ENCODE measurements around the gene APBA2. TPM values are rescaled to one million over a fixed set of nuclear protein-coding genes. Genes with fewer than 3 reads are reported as not detected.

The APBA2 gene
- total RNA-seq, 1 donor from 2014 or later = 30.0 TPM

GRCh38 chr15:29090617-29091466 lies 205.1 kb downstream of the APBA2 start:
- TF ChIP-seq CTCF (conservative IDR thresholded peaks at IDR 0.05; ENCODE audit: low read depth, low read length) = peak; percentile 83
- H3K4me3 ChIP-seq (ENCODE audit: low read depth, low read length) = no peak overlapping the region
- DNase-seq (ENCODE audit: low read depth) = no peak

GRCh38 chr15:29091666-29092065 lies 205.9 kb downstream of the APBA2 start:
- no peak overlapping the region for H3K4me3 ChIP-seq (ENCODE audit: low read depth, low read length)
- no peak for TF ChIP-seq CTCF (conservative IDR thresholded peaks at IDR 0.05; ENCODE audit: low read depth, low read length)
- no peak for DNase-seq (ENCODE audit: low read depth)

- DNase-seq (ENCODE audit: low read depth) = no peak
- H3K4me3 ChIP-seq (ENCODE audit: low read depth, low read length) = no peak overlapping the region
- no peak for TF ChIP-seq CTCF (conservative IDR thresholded peaks at IDR 0.05; ENCODE audit: low read depth, low read length)
Measured at GRCh38 chr15:29092376-29093064, 206.7 kb downstream of the APBA2 start.

- H3K4me3 ChIP-seq (ENCODE audit: low read depth, low read length) = no peak overlapping the region
- no peak for DNase-seq (ENCODE audit: low read depth)
- no peak for TF ChIP-seq CTCF (conservative IDR thresholded peaks at IDR 0.05; ENCODE audit: low read depth, low read length)
Measured at GRCh38 chr15:29093065-29093435, 207.3 kb downstream of the APBA2 start.

- no peak overlapping the region for H3K4me3 ChIP-seq (ENCODE audit: low read depth, low read length)
- no peak for DNase-seq (ENCODE audit: low read depth)
- no peak for TF ChIP-seq CTCF (conservative IDR thresholded peaks at IDR 0.05; ENCODE audit: low read depth, low read length)
Measured at GRCh38 chr15:29093696-29094343, 208.0 kb downstream of the APBA2 start.

- DNase-seq (ENCODE audit: low read depth) = no peak
- H3K4me3 ChIP-seq (ENCODE audit: low read depth, low read length) = no peak overlapping the region
- no peak for TF ChIP-seq CTCF (conservative IDR thresholded peaks at IDR 0.05; ENCODE audit: low read depth, low read length)
Measured at GRCh38 chr15:29094711-29095110, 208.9 kb downstream of the APBA2 start.
